Neural progenitor cell (in vitro differentiated cells): ENCODE data around the gene GMDS.

Experiments used
- CTCF ChIP-seq: fragments of 200-600 bp; sonication (generic); IDR thresholded peaks from 2 replicates; pipeline ENCODE4 v1.5.1; 2017; ENCODE audit warnings: antibody characterized with exemption, mild to moderate bottlenecking
- EZH2 ChIP-seq: fragments of 200-600 bp; sonication (generic); IDR thresholded peaks from 2 replicates; pipeline ENCODE4 v1.6.1; 2017; ENCODE audit warnings: antibody characterized with exemption, mild to moderate bottlenecking, moderate library complexity
- EZH2phosphoT487 ChIP-seq: fragments of 200-600 bp; sonication (generic); IDR thresholded peaks from 2 replicates; pipeline ENCODE4 v1.6.1; 2017; ENCODE audit warnings: antibody characterized with exemption

- TF ChIP-seq CTCF: no peak
- TF ChIP-seq EZH2: no peak
- TF ChIP-seq EZH2phosphoT487: no peak
Measured at GRCh38 chr6:2184700-2185455, 60.5 kb downstream of the GMDS start.
